DOHH2 (cell line): Measurements from ENCODE around the gene KHDC4.
A peak's percentile ranks its signal among the peaks of the same experiment; 100 is the strongest.

Experiments used
- H3F3A ChIP-seq: fragments of 200-600 bp; sonication (generic), shearing (Covaris generic); 2 replicates; pipeline ENCODE4 v1.6.0; 2016; ENCODE audit warnings: antibody characterized with exemption, mild to moderate bottlenecking; ENCODE audit not compliant: control insufficient read depth, insufficient read depth
- H3K27ac ChIP-seq: fragments of 200-600 bp; sonication (generic); 2 replicates; pipeline ENCODE4 v1.5.1; 2014; ENCODE audit warnings: low read depth, mild to moderate bottlenecking, low read length, moderate library complexity
- H3K27me3 ChIP-seq: fragments of 200-600 bp; sonication (generic); 2 replicates; pipeline ENCODE4 v1.6.1; 2014; ENCODE audit warnings: mild to moderate bottlenecking, low read length, mixed read lengths; ENCODE audit not compliant: control insufficient read depth
- H3K36me3 ChIP-seq: fragments of 200-600 bp; sonication (generic); 2 replicates; pipeline ENCODE4 v1.6.1; 2014; ENCODE audit warnings: mild to moderate bottlenecking, low read length, moderate library complexity, mixed read lengths; ENCODE audit not compliant: control insufficient read depth
- H3K4me1 ChIP-seq: fragments of 200-600 bp; sonication (generic); 2 replicates; pipeline ENCODE4 v1.6.1; 2014; ENCODE audit warnings: mild to moderate bottlenecking, low read length, mixed read lengths; ENCODE audit not compliant: control insufficient read depth
- H3K4me2 ChIP-seq: fragments of 200-600 bp; sonication (generic); 2 replicates; pipeline ENCODE4 v1.6.0; 2014; ENCODE audit warnings: mild to moderate bottlenecking, low read length, moderate library complexity
- H3K4me3 ChIP-seq: fragments of 200-600 bp; sonication (generic); 2 replicates; pipeline ENCODE4 v1.5.1; 2014; ENCODE audit warnings: mild to moderate bottlenecking, low read length, mixed read lengths
- H3K79me2 ChIP-seq: fragments of 200-600 bp; sonication (generic); 2 replicates; pipeline ENCODE4 v1.6.1; 2014; ENCODE audit warnings: mild to moderate bottlenecking, low read length, mixed read lengths; ENCODE audit not compliant: control insufficient read depth
- H3K9me2 ChIP-seq: fragments of 200-600 bp; sonication (generic); replicated peaks from 2 replicates; pipeline ENCODE4 v1.6.1; 2014; ENCODE audit warnings: mild to moderate bottlenecking, low read length, mixed read lengths; ENCODE audit not compliant: control insufficient read depth
- H3K9me3 ChIP-seq: fragments of 200-600 bp; sonication (generic); 2 replicates; pipeline ENCODE4 v1.6.1; 2014; ENCODE audit warnings: antibody characterized with exemption, low read length, mixed read lengths; ENCODE audit not compliant: control insufficient read depth, insufficient read depth
- H4K20me1 ChIP-seq: fragments of 200-600 bp; sonication (generic); 2 replicates; pipeline ENCODE4 v1.6.0; 2014; ENCODE audit warnings: low read depth, mild to moderate bottlenecking, antibody characterized with exemption, low read length, moderate library complexity; ENCODE audit not compliant: control insufficient read depth, insufficient read depth
- EZH2phosphoT487 ChIP-seq: fragments of 200-600 bp; sonication (generic); IDR thresholded peaks from 2 replicates; pipeline ENCODE4 v1.6.1; 2017; ENCODE audit warnings: borderline replicate concordance, mild to moderate bottlenecking, antibody characterized with exemption, low read length, moderate library complexity, mixed read lengths
- TF ChIP-seq, protein P1 (sequence below): fragments of 200-600 bp; sonication (generic); IDR thresholded peaks from one replicate; pipeline ENCODE4 v1.5.1; 2014; ENCODE audit warnings: antibody characterized with exemption, mild to moderate bottlenecking, low read depth, low read length; ENCODE audit not compliant: poor library complexity, severe bottlenecking

Gene KHDC4

DNA sequence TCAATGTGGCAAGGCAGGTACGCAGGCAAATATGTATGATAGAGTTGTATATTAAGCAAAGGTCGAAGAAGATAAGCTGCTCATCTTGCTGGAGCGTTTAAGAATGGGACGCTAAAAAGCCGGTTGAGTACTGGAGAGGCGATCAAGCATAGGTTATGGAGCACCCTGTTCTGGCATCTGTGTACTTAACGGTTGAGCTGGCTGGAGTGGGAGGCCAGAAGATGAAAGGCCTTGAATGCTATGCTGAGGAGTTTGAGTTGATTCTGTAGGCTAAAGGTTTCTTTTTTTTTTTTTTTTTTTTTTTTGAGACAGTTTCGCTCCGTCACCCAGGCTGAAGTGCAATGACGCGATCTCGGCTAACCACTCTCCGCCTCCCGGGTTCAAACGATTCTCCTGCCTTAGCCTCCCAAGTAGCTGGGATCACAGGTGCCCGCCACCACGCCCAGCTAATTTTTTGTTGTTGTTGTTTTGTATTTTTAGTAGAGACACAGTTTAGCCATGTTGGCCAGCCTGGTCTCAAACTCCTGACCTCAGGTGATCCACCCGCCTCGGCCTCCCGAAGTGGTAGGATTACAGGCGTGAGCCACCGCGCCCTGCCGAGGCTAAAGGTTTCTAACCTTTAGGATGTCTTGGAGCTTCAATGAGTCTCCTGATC is 850 bp upstream of the KHDC4 start:
- Histone ChIP-seq H3K9me2 (no peaks in the 10 kb centered on the region), H3F3A (peaks cover 11% of the 10 kb centered on the region), H4K20me1 (peaks cover 17% of the 10 kb centered on the region), H3K9me3 (no peaks in the 10 kb centered on the region), H3K4me2 (peak overlapping the region; percentile 83), H3K79me2 (peaks cover 48% of the 10 kb centered on the region), H3K4me3 (peak overlapping the region; percentile 83), H3K27ac (peak overlapping the region; percentile 58), H3K27me3 (no peaks in the 10 kb centered on the region), H3K4me1 (peaks cover 55% of the 10 kb centered on the region), H3K36me3 (peaks cover 41% of the 10 kb centered on the region)
- no peak for TF ChIP-seq EZH2phosphoT487
- TF ChIP-seq, protein P1, sequence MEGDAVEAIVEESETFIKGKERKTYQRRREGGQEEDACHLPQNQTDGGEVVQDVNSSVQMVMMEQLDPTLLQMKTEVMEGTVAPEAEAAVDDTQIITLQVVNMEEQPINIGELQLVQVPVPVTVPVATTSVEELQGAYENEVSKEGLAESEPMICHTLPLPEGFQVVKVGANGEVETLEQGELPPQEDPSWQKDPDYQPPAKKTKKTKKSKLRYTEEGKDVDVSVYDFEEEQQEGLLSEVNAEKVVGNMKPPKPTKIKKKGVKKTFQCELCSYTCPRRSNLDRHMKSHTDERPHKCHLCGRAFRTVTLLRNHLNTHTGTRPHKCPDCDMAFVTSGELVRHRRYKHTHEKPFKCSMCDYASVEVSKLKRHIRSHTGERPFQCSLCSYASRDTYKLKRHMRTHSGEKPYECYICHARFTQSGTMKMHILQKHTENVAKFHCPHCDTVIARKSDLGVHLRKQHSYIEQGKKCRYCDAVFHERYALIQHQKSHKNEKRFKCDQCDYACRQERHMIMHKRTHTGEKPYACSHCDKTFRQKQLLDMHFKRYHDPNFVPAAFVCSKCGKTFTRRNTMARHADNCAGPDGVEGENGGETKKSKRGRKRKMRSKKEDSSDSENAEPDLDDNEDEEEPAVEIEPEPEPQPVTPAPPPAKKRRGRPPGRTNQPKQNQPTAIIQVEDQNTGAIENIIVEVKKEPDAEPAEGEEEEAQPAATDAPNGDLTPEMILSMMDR, result no peak

DNA sequence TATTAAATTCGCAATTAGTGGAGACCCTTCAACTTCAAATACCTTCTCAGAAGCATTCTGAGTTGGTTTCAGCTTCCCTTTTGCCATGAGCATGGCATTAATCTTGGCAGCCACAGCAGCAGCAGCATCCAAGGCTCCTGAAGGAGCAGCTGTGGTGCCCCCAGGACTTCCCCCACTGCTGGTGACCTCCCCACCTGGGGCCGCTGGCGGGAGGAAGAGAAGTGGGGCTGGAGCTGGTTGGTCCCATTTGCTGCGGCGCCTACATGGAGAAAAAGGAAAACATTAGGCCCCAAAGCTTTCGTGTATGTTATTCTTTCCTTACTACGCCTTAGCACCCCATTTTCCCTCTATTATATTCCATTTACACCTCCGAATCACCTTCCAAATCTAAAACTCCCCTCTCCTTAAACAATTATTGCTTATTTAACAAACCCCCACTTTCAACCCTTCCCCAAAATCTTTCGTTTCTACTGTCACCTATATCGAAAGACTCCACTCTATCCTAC is 569 bp downstream of the KHDC4 start:
- peak overlapping the region; percentile 83 for H3K4me3 ChIP-seq
- H3K4me2 ChIP-seq, result peak overlapping the region; percentile 83
- H3K36me3 ChIP-seq, result peaks cover 54% of the 10 kb centered on the region
- peaks cover 17% of the 10 kb centered on the region for H4K20me1 ChIP-seq
- H3K4me1 ChIP-seq, result peaks cover 45% of the 10 kb centered on the region
- H3K79me2 ChIP-seq, result peaks cover 59% of the 10 kb centered on the region
- no peaks in the 10 kb centered on the region for H3K9me3 ChIP-seq
- no peaks in the 10 kb centered on the region for H3K27me3 ChIP-seq
- TF ChIP-seq EZH2phosphoT487, result no peak
- TF ChIP-seq, protein P1, result no peak
- H3F3A ChIP-seq, result peaks cover 11% of the 10 kb centered on the region
- no peaks in the 10 kb centered on the region for H3K9me2 ChIP-seq
- peak overlapping the region; percentile 58 for H3K27ac ChIP-seq

DNA sequence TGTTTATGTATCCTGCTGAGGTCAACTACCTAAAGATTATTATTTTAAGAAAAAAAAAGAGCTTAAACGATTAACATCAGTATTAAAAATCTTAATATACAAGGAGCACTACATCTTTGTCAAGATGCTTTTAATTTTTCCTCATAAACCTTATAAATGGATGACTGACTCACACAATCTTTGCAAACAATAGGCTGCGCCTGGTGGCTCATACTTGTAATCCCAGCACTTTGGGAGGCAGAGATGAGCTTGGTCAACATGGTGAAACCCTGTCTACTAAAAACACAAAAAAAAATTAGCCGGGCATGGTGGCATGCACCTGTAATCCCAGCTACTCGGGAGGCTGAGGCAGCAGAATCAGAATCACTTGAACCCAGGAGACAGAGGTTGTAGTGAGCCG is 1.7 kb downstream of the KHDC4 start:
- Histone ChIP-seq H3K9me2 (no peaks in the 10 kb centered on the region), H3K4me3 (peak overlapping the region; percentile 83), H3K27me3 (no peaks in the 10 kb centered on the region), H3K4me2 (peak overlapping the region; percentile 83), H3K4me1 (peaks cover 41% of the 10 kb centered on the region), H3K36me3 (peaks cover 65% of the 10 kb centered on the region), H4K20me1 (peaks cover 17% of the 10 kb centered on the region), H3K9me3 (no peaks in the 10 kb centered on the region), H3F3A (peaks cover 11% of the 10 kb centered on the region), H3K79me2 (peaks cover 65% of the 10 kb centered on the region), H3K27ac (no peak overlapping the region)
- no peak for TF ChIP-seq EZH2phosphoT487
- TF ChIP-seq, protein P1, result no peak
